ENCODE results near the gene IPCEF1.
"Not testable (repeated sequence)": the region's sequence is repeated elsewhere in the genome, so short reads cannot be mapped to it uniquely, and the experiment has no call there.

The IPCEF1 gene

DNA sequence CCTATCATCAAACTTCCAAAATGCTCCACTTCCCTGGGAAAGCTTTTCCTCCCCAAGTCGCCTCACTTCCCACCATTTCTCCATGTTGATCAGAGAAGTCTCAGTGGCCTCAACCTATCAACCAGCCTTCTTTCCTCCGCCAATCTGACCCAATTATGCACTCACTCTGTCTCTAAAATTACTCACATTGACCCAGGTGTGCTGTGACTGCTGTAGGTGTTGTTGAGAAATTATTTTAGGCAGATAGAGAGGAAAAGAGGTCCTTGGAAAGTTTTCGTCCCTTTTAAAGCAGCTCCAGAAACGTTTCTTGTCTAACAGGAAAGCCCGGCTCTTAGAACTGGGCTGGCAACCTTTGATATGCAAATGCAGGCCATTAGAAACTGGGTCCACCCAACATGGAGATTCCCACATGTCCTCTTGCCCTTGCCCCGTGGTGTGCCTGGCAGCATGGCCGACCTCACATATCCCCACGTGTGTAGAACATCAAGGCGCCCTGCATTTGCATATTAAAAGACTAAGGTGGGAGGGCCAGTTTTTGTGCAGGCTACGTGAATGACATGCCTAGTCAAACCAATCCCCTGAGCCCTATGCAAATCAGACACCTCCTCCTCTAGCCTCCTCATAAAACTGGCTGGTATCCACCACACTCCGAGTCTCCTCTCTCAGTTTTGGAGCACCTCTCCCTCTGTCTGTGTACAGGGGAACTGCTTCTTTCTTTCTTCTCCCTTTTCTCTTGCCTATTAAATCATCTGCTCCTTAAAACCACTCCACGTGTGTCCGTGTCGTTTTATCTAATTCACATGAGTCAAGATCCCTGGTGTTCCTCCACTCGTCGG lies 12.9 kb downstream of the IPCEF1 start:
- Histone ChIP-seq H3K9ac (ENCODE audit: low read length in 5 of 5) (no peak overlapping the region), H3K27ac (ENCODE audit: low read depth, low read length) (no peak overlapping the region), H3K36me3 (ENCODE audit: control insufficient read depth in 5 of 5, insufficient read depth in 5 of 5, low read length in 5 of 5) (no peaks in the 10 kb centered on the region), H3K4me3 (ENCODE audit: low read depth in 1 of 5, low read length in 5 of 5) (no peak overlapping the region), H3K27me3 (ENCODE audit: control insufficient read depth in 5 of 5, insufficient read depth in 4 of 5, low read length in 5 of 5) (no peaks in the 10 kb centered on the region), H3K9me3 (ENCODE audit: control insufficient read depth in 5 of 5, low read length in 5 of 5) (no peaks in the 10 kb centered on the region), H3K4me1 (ENCODE audit: control insufficient read depth in 5 of 5, insufficient read depth in 5 of 5, low read length in 5 of 5) (peaks cover 0 to 13% (median 0%) of the 10 kb centered on the region in 5 donors)

DNA sequence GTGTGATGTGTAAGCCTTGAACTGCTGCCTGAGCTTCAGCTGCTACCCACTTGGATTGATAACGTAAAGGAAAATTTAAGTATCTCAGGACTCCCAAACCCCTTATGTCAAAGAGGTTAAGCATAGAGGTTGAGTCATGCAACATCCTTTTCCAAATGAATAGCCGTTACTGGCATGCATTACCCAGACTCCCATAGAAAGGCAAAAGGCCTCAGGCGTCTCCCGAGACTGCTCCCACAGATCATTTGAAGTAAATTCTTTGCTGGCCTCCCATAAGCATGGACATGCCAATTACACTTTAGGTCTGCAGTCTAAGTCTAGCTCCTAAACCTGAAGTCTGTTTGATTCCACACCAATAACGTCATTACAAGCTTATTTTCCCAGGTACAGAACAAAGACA lies 14.7 kb downstream of the IPCEF1 start:
- Histone ChIP-seq H3K4me1 (ENCODE audit: control insufficient read depth in 5 of 5, insufficient read depth in 5 of 5, low read length in 5 of 5) (peaks cover 0 to 13% (median 0%) of the 10 kb centered on the region in 5 donors), H3K36me3 (ENCODE audit: control insufficient read depth in 5 of 5, insufficient read depth in 5 of 5, low read length in 5 of 5) (no peaks in the 10 kb centered on the region), H3K4me3 (ENCODE audit: low read depth in 1 of 5, low read length in 5 of 5) (no peak overlapping the region), H3K27me3 (ENCODE audit: control insufficient read depth in 5 of 5, insufficient read depth in 4 of 5, low read length in 5 of 5) (no peaks in the 10 kb centered on the region), H3K9ac (ENCODE audit: low read length in 5 of 5) (no peak overlapping the region), H3K9me3 (ENCODE audit: control insufficient read depth in 5 of 5, low read length in 5 of 5) (no peaks in the 10 kb centered on the region), H3K27ac (ENCODE audit: low read depth, low read length) (no peak overlapping the region)

DNA sequence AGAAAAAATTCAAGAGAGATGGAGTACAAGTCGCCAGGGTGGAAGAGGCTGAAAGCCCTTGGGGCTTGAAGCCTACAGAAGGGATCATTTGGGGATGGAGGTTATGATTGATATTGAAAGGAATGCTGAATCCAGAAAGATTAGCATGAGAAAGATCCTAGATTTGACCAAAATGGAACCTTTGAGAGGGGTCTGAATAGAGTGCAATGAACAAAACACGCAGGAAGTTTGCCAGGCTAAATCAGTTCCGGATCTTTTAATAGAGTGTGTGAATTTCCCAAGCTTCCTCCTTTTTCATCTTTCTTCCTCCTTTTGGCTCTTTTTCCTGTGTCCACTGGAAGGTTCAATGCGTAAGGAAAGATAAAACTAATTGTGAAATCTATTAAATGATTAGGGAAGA lies 15.3 kb downstream of the IPCEF1 start:
- no peak overlapping the region for H3K27ac ChIP-seq (ENCODE audit: low read depth, low read length)
- no peaks in the 10 kb centered on the region for H3K27me3 ChIP-seq (ENCODE audit: control insufficient read depth in 5 of 5, insufficient read depth in 4 of 5, low read length in 5 of 5)
- H3K4me3 ChIP-seq (ENCODE audit: low read depth in 1 of 5, low read length in 5 of 5), result no peak overlapping the region
- peaks cover 0 to 2% (median 0%) of the 10 kb centered on the region in 5 donors for H3K9me3 ChIP-seq (ENCODE audit: control insufficient read depth in 5 of 5, low read length in 5 of 5)
- H3K4me1 ChIP-seq (ENCODE audit: control insufficient read depth in 5 of 5, insufficient read depth in 5 of 5, low read length in 5 of 5), result peaks cover 0 to 13% (median 0%) of the 10 kb centered on the region in 5 donors
- H3K36me3 ChIP-seq (ENCODE audit: control insufficient read depth in 5 of 5, insufficient read depth in 5 of 5, low read length in 5 of 5), result no peaks in the 10 kb centered on the region
- H3K9ac ChIP-seq (ENCODE audit: low read length in 5 of 5), result no peak overlapping the region

DNA sequence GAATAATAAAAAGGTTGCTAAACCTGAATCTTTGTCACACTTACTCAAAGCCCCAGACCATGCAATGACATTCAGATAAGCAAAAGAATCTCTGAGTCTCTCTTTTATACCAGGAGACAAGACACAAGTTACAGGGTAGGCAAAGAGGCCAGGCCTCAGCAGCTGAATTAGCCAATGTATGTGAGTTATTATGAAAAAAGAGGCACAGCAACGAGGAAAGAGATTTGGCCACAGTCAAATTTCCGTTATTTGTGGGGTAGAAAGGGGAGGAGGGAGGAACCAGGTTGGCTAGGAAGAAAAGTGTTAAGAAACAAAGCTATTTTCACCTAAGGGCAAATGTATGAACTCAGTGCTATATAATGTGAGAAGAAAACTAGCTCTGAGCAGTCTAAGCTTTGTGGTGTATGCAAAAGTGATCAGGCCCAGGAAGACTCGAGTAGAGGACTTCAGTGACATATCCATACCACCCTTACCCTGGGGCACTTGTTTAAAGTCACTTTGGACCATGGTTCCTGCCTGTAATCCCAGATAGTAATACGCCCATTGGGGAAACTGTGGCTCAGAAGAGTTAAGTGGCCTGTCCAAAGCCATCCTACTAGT lies 19.1 kb downstream of the IPCEF1 start:
- Histone ChIP-seq H3K27ac (ENCODE audit: low read depth, low read length) (no peak overlapping the region), H3K9ac (ENCODE audit: low read length in 5 of 5) (no peak overlapping the region), H3K4me3 (ENCODE audit: low read depth in 1 of 5, low read length in 5 of 5) (no peak overlapping the region), H3K27me3 (ENCODE audit: control insufficient read depth in 5 of 5, insufficient read depth in 4 of 5, low read length in 5 of 5) (no peaks in the 10 kb centered on the region), H3K9me3 (ENCODE audit: control insufficient read depth in 5 of 5, low read length in 5 of 5) (peaks cover 0 to 3% (median 0%) of the 10 kb centered on the region in 5 donors), H3K4me1 (ENCODE audit: control insufficient read depth in 5 of 5, insufficient read depth in 5 of 5, low read length in 5 of 5) (peaks cover 0 to 8% (median 0%) of the 10 kb centered on the region in 5 donors), H3K36me3 (ENCODE audit: control insufficient read depth in 5 of 5, insufficient read depth in 5 of 5, low read length in 5 of 5) (no peaks in the 10 kb centered on the region)

- H3K27me3 ChIP-seq (ENCODE audit: control insufficient read depth in 5 of 5, insufficient read depth in 4 of 5, low read length in 5 of 5); H3K4me1 ChIP-seq (ENCODE audit: control insufficient read depth in 5 of 5, insufficient read depth in 5 of 5, low read length in 5 of 5); H3K9ac ChIP-seq (ENCODE audit: low read length in 5 of 5); H3K27ac ChIP-seq (ENCODE audit: low read depth, low read length); H3K9me3 ChIP-seq (ENCODE audit: control insufficient read depth in 5 of 5, low read length in 5 of 5); H3K36me3 ChIP-seq (ENCODE audit: control insufficient read depth in 5 of 5, insufficient read depth in 5 of 5, low read length in 5 of 5); H3K4me3 ChIP-seq (ENCODE audit: low read depth in 1 of 5, low read length in 5 of 5): not testable (repeated sequence)
Observed at GRCh38 chr6:154334147-154334546, 22.5 kb downstream of the IPCEF1 start.

GRCh38 chr6:154331750-154332149 lies 24.9 kb downstream of the IPCEF1 start:
- H3K27me3 ChIP-seq (ENCODE audit: control insufficient read depth in 5 of 5, insufficient read depth in 4 of 5, low read length in 5 of 5), result no peaks in the 10 kb centered on the region
- H3K9me3 ChIP-seq (ENCODE audit: control insufficient read depth in 5 of 5, low read length in 5 of 5), result peaks cover 0 to 4% (median 0%) of the 10 kb centered on the region in 5 donors
- no peak overlapping the region for H3K9ac ChIP-seq (ENCODE audit: low read length in 5 of 5)
- H3K4me3 ChIP-seq (ENCODE audit: low read depth in 1 of 5, low read length in 5 of 5), result no peak overlapping the region
- H3K27ac ChIP-seq (ENCODE audit: low read depth, low read length), result no peak overlapping the region
- H3K36me3 ChIP-seq (ENCODE audit: control insufficient read depth in 5 of 5, insufficient read depth in 5 of 5, low read length in 5 of 5), result no peaks in the 10 kb centered on the region
- no peaks in the 10 kb centered on the region for H3K4me1 ChIP-seq (ENCODE audit: control insufficient read depth in 5 of 5, insufficient read depth in 5 of 5, low read length in 5 of 5)

DNA sequence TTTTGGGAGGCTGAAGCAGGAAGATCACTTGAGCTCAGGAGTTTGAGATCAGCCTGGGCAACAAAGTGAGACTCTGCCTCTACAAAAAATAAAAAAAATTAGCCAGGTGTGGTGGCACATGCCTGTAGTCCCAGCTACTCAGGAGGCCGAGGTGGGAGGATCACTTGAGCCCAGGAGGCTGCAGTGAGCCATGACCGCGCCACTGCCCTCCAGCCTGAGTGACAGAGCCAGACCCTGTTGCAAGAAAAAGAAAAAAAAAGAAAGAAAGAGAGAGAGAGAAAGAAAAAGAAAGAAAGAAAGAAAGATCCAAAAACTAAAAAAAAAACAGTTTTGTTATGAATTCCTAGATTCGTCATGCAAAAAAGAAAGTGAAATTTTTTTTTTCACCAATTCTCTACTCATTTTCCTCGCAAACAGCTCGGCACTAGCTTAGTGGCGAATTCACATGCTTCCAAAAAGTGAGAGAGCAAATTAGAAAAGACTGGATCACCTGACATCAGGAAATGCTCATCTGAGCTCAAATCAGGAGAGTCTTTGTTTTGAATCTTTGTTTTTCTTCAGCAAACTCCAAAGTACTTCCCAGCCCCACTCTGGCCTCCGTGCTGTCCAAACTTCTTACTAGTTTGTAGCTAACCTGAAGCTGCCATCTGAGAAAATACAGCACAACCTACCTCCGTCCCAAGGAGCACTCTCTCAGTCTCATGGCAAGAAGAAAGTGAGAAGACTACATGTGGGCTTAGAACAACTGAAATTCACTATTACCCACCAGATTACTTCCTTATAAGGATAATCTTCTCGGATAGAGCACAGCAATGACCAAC lies 27.0 kb downstream of the IPCEF1 start:
- H3K4me3 ChIP-seq (ENCODE audit: low read depth in 1 of 5, low read length in 5 of 5), result no peak overlapping the region
- H3K27me3 ChIP-seq (ENCODE audit: control insufficient read depth in 5 of 5, insufficient read depth in 4 of 5, low read length in 5 of 5), result no peaks in the 10 kb centered on the region
- no peaks in the 10 kb centered on the region for H3K4me1 ChIP-seq (ENCODE audit: control insufficient read depth in 5 of 5, insufficient read depth in 5 of 5, low read length in 5 of 5)
- H3K36me3 ChIP-seq (ENCODE audit: control insufficient read depth in 5 of 5, insufficient read depth in 5 of 5, low read length in 5 of 5), result no peaks in the 10 kb centered on the region
- no peak overlapping the region for H3K9ac ChIP-seq (ENCODE audit: low read length in 5 of 5)
- H3K9me3 ChIP-seq (ENCODE audit: control insufficient read depth in 5 of 5, low read length in 5 of 5), result peaks cover 0 to 4% (median 0%) of the 10 kb centered on the region in 5 donors
- H3K27ac ChIP-seq (ENCODE audit: low read depth, low read length), result no peak overlapping the region

DNA sequence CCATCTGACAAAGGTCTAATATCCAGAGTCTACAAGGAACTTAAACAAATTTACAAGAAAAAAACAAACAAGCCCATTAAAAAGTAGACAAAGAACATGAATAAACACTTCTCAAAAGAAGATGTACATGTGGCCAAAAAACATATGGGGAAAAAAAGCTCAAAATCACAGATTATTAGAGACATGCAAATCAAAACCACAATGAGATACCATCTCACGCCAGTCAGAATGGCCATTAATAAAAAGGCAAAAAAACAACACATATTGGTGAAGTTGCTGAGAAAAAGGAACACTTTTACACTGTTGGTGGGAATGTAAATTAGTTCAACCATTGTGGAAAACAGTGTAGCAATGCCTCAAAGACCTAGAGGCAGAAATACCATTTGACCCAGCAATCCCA lies 29.3 kb downstream of the IPCEF1 start:
- not testable (repeated sequence) for H3K4me3 ChIP-seq (ENCODE audit: low read depth in 1 of 5, low read length in 5 of 5); H3K9me3 ChIP-seq (ENCODE audit: control insufficient read depth in 5 of 5, low read length in 5 of 5); H3K4me1 ChIP-seq (ENCODE audit: control insufficient read depth in 5 of 5, insufficient read depth in 5 of 5, low read length in 5 of 5); H3K36me3 ChIP-seq (ENCODE audit: control insufficient read depth in 5 of 5, insufficient read depth in 5 of 5, low read length in 5 of 5); H3K27ac ChIP-seq (ENCODE audit: low read depth, low read length); H3K9ac ChIP-seq (ENCODE audit: low read length in 5 of 5); H3K27me3 ChIP-seq (ENCODE audit: control insufficient read depth in 5 of 5, insufficient read depth in 4 of 5, low read length in 5 of 5)

GRCh38 chr6:154325142-154325541 lies 31.5 kb downstream of the IPCEF1 start:
- no peaks in the 10 kb centered on the region for H3K36me3 ChIP-seq (ENCODE audit: control insufficient read depth in 5 of 5, insufficient read depth in 5 of 5, low read length in 5 of 5)
- no peaks in the 10 kb centered on the region for H3K9me3 ChIP-seq (ENCODE audit: control insufficient read depth in 5 of 5, low read length in 5 of 5)

GRCh38 chr6:154320181-154320580 lies 36.4 kb downstream of the IPCEF1 start:
- Histone ChIP-seq H3K9me3 (ENCODE audit: control insufficient read depth in 5 of 5, low read length in 5 of 5) (no peaks in the 10 kb centered on the region), H3K4me3 (ENCODE audit: low read depth in 1 of 5, low read length in 5 of 5) (no peak overlapping the region), H3K4me1 (ENCODE audit: control insufficient read depth in 5 of 5, insufficient read depth in 5 of 5, low read length in 5 of 5) (no peaks in the 10 kb centered on the region), H3K27me3 (ENCODE audit: control insufficient read depth in 5 of 5, insufficient read depth in 4 of 5, low read length in 5 of 5) (no peaks in the 10 kb centered on the region), H3K27ac (ENCODE audit: low read depth, low read length) (no peak overlapping the region), H3K9ac (ENCODE audit: low read length in 5 of 5) (no peak overlapping the region), H3K36me3 (ENCODE audit: control insufficient read depth in 5 of 5, insufficient read depth in 5 of 5, low read length in 5 of 5) (no peaks in the 10 kb centered on the region)

More at GRCh38 chr6:154325142-154325541, 31.5 kb downstream of the IPCEF1 start:
- no peak overlapping the region for H3K9ac ChIP-seq (ENCODE audit: low read length in 5 of 5)
- H3K27ac ChIP-seq (ENCODE audit: low read depth, low read length), result no peak overlapping the region
- H3K4me3 ChIP-seq (ENCODE audit: low read depth in 1 of 5, low read length in 5 of 5), result no peak overlapping the region
- no peaks in the 10 kb centered on the region for H3K4me1 ChIP-seq (ENCODE audit: control insufficient read depth in 5 of 5, insufficient read depth in 5 of 5, low read length in 5 of 5)
- H3K27me3 ChIP-seq (ENCODE audit: control insufficient read depth in 5 of 5, insufficient read depth in 4 of 5, low read length in 5 of 5), result no peaks in the 10 kb centered on the region

All from subcutaneous abdominal adipose tissue (tissue), 5 donors.